WTC11 (cell line): ENCODE data around the gene GLCCI1. TPM values are rescaled to one million over a fixed set of nuclear protein-coding genes. Genes with fewer than 3 reads are reported as not detected.

Source experiments
- ATAC-seq: fragments of 200-7000 bp; cut with Tn5 transposase; 2 replicates; pipeline ENCODE4 v1.10.0; 2021; ENCODE audit warnings: mild to moderate bottlenecking, moderate library complexity
- CTCF ChIA-PET: fragments of 300-600 bp; sonication (Branson Sonifier 250); formaldehyde crosslinking; loops from one replicate; lab custom pipeline; 2021; ENCODE audit warnings: antibody characterized with exemption; lab: Charles Lee
- POLR2A ChIA-PET: fragments of 350-600 bp; sonication (Branson Sonifier 250); formaldehyde crosslinking; loops from one replicate; lab custom pipeline; 2021; ENCODE audit warnings: antibody characterized with exemption; lab: Charles Lee
- DNase-seq: peaks from one replicate; pipeline ENCODE4 v3.0.0; 2021; ENCODE audit warnings: low spot score
- H3K27ac Mint-ChIP-seq: 2 replicates; pipeline ENCODE4 v1.8.0; 2021; ENCODE audit warnings: mixed read lengths
- H3K27me3 Mint-ChIP-seq: 2 replicates; pipeline ENCODE4 v1.8.0; 2021; ENCODE audit warnings: low read depth, mild to moderate bottlenecking, moderate library complexity, mixed read lengths
- H3K36me3 Mint-ChIP-seq: 2 replicates; pipeline ENCODE4 v1.8.0; 2021; ENCODE audit warnings: mixed read lengths
- H3K4me1 Mint-ChIP-seq: 2 replicates; pipeline ENCODE4 v1.8.0; 2022; ENCODE audit warnings: mixed read lengths
- H3K4me3 Mint-ChIP-seq: 2 replicates; pipeline ENCODE4 v1.8.0; 2021; ENCODE audit warnings: mild to moderate bottlenecking, moderate library complexity, mixed read lengths
- H3K9me3 Mint-ChIP-seq: 2 replicates; pipeline ENCODE4 v1.8.0; 2021; ENCODE audit warnings: mixed read lengths
- CBFB ChIP-seq: sonication (generic); formaldehyde crosslinking; IDR thresholded peaks from 2 replicates; pipeline ENCODE4 v1.8.1; 2022; ENCODE audit warnings: mild to moderate bottlenecking, low read depth, missing genetic modification reagents
- ELF4 ChIP-seq: sonication (generic); formaldehyde crosslinking; IDR thresholded peaks from 2 replicates; pipeline ENCODE4 v1.8.1; 2022; ENCODE audit warnings: low read depth, mild to moderate bottlenecking, moderate library complexity, missing genetic modification reagents
- GABPB1 ChIP-seq: sonication (generic); formaldehyde crosslinking; IDR thresholded peaks from 2 replicates; pipeline ENCODE4 v1.8.1; 2023; ENCODE audit warnings: mild to moderate bottlenecking, missing genetic modification reagents
- NR2C2 ChIP-seq: sonication (generic); formaldehyde crosslinking; IDR thresholded peaks from 2 replicates; pipeline ENCODE4 v1.8.0; 2022; ENCODE audit warnings: mild to moderate bottlenecking, missing genetic modification reagents
- PRRX2 ChIP-seq: fragments of 250-450 bp; sonication (Bioruptor Pico); IDR thresholded peaks from 2 replicates; pipeline ENCODE4 v1.8.0; 2021; ENCODE audit warnings: mild to moderate bottlenecking
- ZNF121 ChIP-seq: sonication (generic); formaldehyde crosslinking; IDR thresholded peaks from 2 replicates; pipeline ENCODE4 v1.8.0; 2023; ENCODE audit warnings: missing genetic modification reagents
- ZNF416 ChIP-seq: fragments of 250-450 bp; sonication (Bioruptor Pico); IDR thresholded peaks from 2 replicates; pipeline ENCODE4 v1.9.0; 2021; ENCODE audit warnings: mild to moderate bottlenecking, inconsistent platforms
- total RNA-seq: library from RNA; stranded (reverse); gene quantifications from 3 replicates; pipeline ENCODE4 v1.2.3, GENCODE V29; 2021
- TF ChIP-seq, protein P1 (sequence below): sonication (generic); formaldehyde crosslinking; IDR thresholded peaks from 2 replicates; pipeline ENCODE4 v1.8.0; 2023; ENCODE audit warnings: missing genetic modification reagents, mild to moderate bottlenecking, borderline replicate concordance
- TF ChIP-seq, protein P2 (sequence below): sonication (generic); formaldehyde crosslinking; IDR thresholded peaks from 2 replicates; pipeline ENCODE4 v1.8.1; 2022; ENCODE audit warnings: low read depth, missing genetic modification reagents, borderline replicate concordance
- TF ChIP-seq, protein P3 (sequence below): sonication (generic); formaldehyde crosslinking; IDR thresholded peaks from 2 replicates; pipeline ENCODE4 v1.8.1; 2023; ENCODE audit warnings: mild to moderate bottlenecking, missing genetic modification reagents
- TF ChIP-seq, protein P4 (sequence below): fragments of 250-450 bp; sonication (Bioruptor Pico); IDR thresholded peaks from 2 replicates; pipeline ENCODE4 v1.9.0; 2021; ENCODE audit warnings: moderate library complexity, mild to moderate bottlenecking, inconsistent platforms, borderline replicate concordance
- TF ChIP-seq, protein P5 (sequence below): fragments of 250-450 bp; sonication (Bioruptor Pico); conservative IDR thresholded peaks from 2 replicates; pipeline ENCODE4 v1.9.0; 2021; ENCODE audit warnings: mild to moderate bottlenecking
- TF ChIP-seq, protein P6 (sequence below): sonication (generic); formaldehyde crosslinking; IDR thresholded peaks from 2 replicates; pipeline ENCODE4 v1.8.1; 2022; ENCODE audit warnings: missing genetic modification reagents, borderline replicate concordance
- TF ChIP-seq, protein P7 (sequence below): sonication (generic); formaldehyde crosslinking; IDR thresholded peaks from 2 replicates; pipeline ENCODE4 v1.8.1; 2023; ENCODE audit warnings: mild to moderate bottlenecking, missing genetic modification reagents, borderline replicate concordance

The GLCCI1 gene
- total RNA-seq, 1 experiment from 2014 or later: 23.8 TPM

DNA sequence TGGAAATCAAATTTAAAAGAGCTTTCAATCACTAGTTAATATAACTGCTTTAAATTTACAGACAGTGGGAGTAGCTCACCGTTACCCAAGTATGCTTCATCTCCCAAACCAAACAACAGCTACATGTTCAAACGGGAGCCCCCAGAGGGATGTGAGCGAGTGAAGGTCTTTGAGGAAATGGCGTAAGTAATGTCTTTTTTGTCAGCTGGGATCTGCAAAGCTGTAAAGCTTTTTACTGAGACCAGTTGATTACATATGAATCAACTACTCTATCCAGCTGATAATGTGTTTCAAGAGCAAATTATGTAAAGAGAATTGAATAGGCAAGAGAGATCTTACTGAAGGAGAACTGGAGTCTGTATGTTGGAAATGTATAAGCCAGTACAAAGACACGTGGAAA is 116.2 kb downstream of the GLCCI1 start (continued):
- TF ChIP-seq PRRX2 (CRISPR knock-in tag): no peak
- TF ChIP-seq, protein P1, sequence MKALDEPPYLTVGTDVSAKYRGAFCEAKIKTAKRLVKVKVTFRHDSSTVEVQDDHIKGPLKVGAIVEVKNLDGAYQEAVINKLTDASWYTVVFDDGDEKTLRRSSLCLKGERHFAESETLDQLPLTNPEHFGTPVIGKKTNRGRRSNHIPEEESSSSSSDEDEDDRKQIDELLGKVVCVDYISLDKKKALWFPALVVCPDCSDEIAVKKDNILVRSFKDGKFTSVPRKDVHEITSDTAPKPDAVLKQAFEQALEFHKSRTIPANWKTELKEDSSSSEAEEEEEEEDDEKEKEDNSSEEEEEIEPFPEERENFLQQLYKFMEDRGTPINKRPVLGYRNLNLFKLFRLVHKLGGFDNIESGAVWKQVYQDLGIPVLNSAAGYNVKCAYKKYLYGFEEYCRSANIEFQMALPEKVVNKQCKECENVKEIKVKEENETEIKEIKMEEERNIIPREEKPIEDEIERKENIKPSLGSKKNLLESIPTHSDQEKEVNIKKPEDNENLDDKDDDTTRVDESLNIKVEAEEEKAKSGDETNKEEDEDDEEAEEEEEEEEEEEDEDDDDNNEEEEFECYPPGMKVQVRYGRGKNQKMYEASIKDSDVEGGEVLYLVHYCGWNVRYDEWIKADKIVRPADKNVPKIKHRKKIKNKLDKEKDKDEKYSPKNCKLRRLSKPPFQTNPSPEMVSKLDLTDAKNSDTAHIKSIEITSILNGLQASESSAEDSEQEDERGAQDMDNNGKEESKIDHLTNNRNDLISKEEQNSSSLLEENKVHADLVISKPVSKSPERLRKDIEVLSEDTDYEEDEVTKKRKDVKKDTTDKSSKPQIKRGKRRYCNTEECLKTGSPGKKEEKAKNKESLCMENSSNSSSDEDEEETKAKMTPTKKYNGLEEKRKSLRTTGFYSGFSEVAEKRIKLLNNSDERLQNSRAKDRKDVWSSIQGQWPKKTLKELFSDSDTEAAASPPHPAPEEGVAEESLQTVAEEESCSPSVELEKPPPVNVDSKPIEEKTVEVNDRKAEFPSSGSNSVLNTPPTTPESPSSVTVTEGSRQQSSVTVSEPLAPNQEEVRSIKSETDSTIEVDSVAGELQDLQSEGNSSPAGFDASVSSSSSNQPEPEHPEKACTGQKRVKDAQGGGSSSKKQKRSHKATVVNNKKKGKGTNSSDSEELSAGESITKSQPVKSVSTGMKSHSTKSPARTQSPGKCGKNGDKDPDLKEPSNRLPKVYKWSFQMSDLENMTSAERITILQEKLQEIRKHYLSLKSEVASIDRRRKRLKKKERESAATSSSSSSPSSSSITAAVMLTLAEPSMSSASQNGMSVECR: no peak

DNA sequence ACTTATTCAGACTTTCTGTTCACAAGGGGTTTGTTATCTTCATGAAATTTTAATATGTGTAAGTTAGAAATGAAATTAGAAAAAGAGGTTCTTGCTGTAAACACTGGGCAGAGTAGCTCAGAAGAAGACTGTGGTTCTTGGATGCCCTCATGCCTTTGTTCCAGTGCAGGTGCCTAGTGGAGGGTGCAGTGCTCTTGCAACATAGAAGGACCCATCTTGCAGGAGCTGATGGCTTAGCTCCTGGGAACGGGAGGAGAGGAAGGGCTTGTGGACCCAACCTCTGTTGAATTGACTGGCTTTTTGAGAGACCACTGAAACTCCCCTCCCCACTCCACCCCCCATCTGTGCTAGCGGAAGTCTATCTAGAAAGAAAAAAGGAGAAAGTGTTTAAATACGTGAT is 116.8 kb downstream of the GLCCI1 start:
- Mint-ChIP-seq H3K4me1 (peaks cover 26% of the 10 kb centered on the region), H3K27me3 (no peaks in the 10 kb centered on the region), H3K9me3 (no peaks in the 10 kb centered on the region), H3K36me3 (peaks cover 3% of the 10 kb centered on the region; the same call in 1 of the 2 replicates), H3K4me3 (no peak overlapping the region), H3K27ac (no peak overlapping the region)
- ATAC-seq (peak; percentile 58), DNase-seq (no peak)
- ChIA-PET CTCF (interaction anchor here (0.6 to 2.6 kb wide), 7 partner anchors 9 to 404 kb away, joined by 3 to 9 read pairs (median 5); no protein-coding TSS in a partner anchor), POLR2A (interaction anchor here (0.9 to 1.4 kb wide), 3 partner anchors 10 to 62 kb away, joined by 3 to 4 read pairs (median 4); no protein-coding TSS in a partner anchor)
- TF ChIP-seq, protein P2, sequence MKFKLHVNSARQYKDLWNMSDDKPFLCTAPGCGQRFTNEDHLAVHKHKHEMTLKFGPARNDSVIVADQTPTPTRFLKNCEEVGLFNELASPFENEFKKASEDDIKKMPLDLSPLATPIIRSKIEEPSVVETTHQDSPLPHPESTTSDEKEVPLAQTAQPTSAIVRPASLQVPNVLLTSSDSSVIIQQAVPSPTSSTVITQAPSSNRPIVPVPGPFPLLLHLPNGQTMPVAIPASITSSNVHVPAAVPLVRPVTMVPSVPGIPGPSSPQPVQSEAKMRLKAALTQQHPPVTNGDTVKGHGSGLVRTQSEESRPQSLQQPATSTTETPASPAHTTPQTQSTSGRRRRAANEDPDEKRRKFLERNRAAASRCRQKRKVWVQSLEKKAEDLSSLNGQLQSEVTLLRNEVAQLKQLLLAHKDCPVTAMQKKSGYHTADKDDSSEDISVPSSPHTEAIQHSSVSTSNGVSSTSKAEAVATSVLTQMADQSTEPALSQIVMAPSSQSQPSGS (CRISPR knock-in tag): no peak
- TF ChIP-seq, protein P3, sequence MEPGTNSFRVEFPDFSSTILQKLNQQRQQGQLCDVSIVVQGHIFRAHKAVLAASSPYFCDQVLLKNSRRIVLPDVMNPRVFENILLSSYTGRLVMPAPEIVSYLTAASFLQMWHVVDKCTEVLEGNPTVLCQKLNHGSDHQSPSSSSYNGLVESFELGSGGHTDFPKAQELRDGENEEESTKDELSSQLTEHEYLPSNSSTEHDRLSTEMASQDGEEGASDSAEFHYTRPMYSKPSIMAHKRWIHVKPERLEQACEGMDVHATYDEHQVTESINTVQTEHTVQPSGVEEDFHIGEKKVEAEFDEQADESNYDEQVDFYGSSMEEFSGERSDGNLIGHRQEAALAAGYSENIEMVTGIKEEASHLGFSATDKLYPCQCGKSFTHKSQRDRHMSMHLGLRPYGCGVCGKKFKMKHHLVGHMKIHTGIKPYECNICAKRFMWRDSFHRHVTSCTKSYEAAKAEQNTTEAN: no peak
- TF ChIP-seq, protein P4, sequence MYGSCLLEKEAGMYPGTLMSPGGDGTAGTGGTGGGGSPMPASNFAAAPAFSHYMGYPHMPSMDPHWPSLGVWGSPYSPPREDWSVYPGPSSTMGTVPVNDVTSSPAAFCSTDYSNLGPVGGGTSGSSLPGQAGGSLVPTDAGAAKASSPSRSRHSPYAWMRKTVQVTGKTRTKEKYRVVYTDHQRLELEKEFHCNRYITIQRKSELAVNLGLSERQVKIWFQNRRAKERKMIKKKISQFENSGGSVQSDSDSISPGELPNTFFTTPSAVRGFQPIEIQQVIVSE (CRISPR knock-in tag): no peak
- TF ChIP-seq NR2C2 (CRISPR knock-in tag): no peak
- TF ChIP-seq ELF4: no peak
- TF ChIP-seq ZNF416 (CRISPR knock-in tag): no peak
- TF ChIP-seq GABPB1 (CRISPR knock-in tag): no peak
- no peak for TF ChIP-seq ZNF121 (CRISPR knock-in tag)
- TF ChIP-seq, protein P1: no peak
- TF ChIP-seq CBFB (CRISPR knock-in tag): no peak
- TF ChIP-seq, protein P5, sequence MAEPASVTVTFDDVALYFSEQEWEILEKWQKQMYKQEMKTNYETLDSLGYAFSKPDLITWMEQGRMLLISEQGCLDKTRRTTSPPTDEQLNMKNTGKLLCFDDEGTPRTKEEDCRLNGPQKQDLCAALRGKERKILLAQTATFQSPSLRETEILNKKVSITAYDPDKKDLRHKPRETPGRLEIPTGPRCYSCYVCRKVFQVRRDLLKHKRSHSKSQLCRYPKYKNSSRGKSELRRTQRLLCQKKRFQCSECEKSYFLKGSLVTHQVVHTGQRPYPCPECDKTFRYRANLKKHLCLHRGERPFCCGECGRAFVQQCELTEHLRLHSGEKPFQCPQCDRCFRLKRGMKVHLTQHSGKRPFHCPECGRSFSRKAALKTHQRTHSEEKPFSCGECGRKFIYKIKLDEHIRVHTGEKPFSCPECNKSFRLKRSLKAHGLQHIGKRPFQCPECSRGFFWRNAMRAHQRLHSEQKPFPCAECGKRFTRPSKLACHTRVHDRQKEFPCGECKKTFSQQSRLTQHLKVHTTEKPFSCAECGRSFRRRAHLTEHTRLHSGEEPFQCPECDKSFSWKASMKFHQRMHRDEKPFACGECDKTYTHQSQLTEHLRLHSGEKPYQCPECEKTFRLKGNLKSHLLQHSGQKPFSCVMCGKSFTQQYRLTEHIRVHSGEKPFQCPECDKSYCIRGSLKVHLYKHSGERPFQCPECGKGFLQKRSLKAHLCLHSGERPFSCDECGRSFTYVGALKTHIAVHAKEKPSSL: no peak
- TF ChIP-seq, protein P6, sequence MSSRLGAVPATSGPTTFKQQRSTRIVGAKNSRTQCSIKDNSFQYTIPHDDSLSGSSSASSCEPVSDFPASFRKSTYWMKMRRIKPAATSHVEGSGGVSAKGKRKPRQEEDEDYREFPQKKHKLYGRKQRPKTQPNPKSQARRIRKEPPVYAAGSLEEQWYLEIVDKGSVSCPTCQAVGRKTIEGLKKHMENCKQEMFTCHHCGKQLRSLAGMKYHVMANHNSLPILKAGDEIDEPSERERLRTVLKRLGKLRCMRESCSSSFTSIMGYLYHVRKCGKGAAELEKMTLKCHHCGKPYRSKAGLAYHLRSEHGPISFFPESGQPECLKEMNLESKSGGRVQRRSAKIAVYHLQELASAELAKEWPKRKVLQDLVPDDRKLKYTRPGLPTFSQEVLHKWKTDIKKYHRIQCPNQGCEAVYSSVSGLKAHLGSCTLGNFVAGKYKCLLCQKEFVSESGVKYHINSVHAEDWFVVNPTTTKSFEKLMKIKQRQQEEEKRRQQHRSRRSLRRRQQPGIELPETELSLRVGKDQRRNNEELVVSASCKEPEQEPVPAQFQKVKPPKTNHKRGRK (CRISPR knock-in tag): no peak
- TF ChIP-seq, protein P7, sequence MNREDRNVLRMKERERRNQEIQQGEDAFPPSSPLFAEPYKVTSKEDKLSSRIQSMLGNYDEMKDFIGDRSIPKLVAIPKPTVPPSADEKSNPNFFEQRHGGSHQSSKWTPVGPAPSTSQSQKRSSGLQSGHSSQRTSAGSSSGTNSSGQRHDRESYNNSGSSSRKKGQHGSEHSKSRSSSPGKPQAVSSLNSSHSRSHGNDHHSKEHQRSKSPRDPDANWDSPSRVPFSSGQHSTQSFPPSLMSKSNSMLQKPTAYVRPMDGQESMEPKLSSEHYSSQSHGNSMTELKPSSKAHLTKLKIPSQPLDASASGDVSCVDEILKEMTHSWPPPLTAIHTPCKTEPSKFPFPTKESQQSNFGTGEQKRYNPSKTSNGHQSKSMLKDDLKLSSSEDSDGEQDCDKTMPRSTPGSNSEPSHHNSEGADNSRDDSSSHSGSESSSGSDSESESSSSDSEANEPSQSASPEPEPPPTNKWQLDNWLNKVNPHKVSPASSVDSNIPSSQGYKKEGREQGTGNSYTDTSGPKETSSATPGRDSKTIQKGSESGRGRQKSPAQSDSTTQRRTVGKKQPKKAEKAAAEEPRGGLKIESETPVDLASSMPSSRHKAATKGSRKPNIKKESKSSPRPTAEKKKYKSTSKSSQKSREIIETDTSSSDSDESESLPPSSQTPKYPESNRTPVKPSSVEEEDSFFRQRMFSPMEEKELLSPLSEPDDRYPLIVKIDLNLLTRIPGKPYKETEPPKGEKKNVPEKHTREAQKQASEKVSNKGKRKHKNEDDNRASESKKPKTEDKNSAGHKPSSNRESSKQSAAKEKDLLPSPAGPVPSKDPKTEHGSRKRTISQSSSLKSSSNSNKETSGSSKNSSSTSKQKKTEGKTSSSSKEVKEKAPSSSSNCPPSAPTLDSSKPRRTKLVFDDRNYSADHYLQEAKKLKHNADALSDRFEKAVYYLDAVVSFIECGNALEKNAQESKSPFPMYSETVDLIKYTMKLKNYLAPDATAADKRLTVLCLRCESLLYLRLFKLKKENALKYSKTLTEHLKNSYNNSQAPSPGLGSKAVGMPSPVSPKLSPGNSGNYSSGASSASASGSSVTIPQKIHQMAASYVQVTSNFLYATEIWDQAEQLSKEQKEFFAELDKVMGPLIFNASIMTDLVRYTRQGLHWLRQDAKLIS (CRISPR knock-in tag): no peak
